Activated CD4-positive, alpha-beta T cell treated with anti-CD3 and anti-CD28 coated beads, Interleukin-2, amount 50 U/mL, for 48 hours (primary cell): ENCODE measurements around the gene SCP2D1.
"Not testable (repeated sequence)": the region's sequence is repeated elsewhere in the genome, so short reads cannot be mapped to it uniquely, and the experiment has no call there.

Experiments
- DNase-seq, 2 experiments: peaks; one replicate each; pipeline ENCODE4 v3.0.0-alpha.2; 2020

The SCP2D1 gene

GRCh38 chr20:18813483-18813882 lies at the start of gene SCP2D1:
SCP2D1 (plus strand) TSS chr20:18813783; CDS start chr20:18813816, 33 bp downstream.
- DNase-seq: no peak

- no peak for DNase-seq
Measured at GRCh38 chr20:18767676-18768075, 45.9 kb upstream of the SCP2D1 start.

- DNase-seq: no peak
Measured at GRCh38 chr20:18773566-18773965, 40.0 kb upstream of the SCP2D1 start.

- no peak for DNase-seq
Measured at GRCh38 chr20:18774207-18774606, 39.4 kb upstream of the SCP2D1 start.

- DNase-seq: no peak
Measured at GRCh38 chr20:18775633-18776032, 38.0 kb upstream of the SCP2D1 start.

- no peak for DNase-seq
Measured at GRCh38 chr20:18778690-18779392, 34.7 kb upstream of the SCP2D1 start.

- no peak for DNase-seq
Measured at GRCh38 chr20:18780385-18781130, 33.0 kb upstream of the SCP2D1 start.

GRCh38 chr20:18781509-18781908 lies 32.1 kb upstream of the SCP2D1 start:
- DNase-seq: no peak

GRCh38 chr20:18783385-18783959 lies 30.1 kb upstream of the SCP2D1 start:
- no peak for DNase-seq

- not testable (repeated sequence) for DNase-seq
Measured at GRCh38 chr20:18787046-18787445, 26.5 kb upstream of the SCP2D1 start.

- DNase-seq: no peak
Measured at GRCh38 chr20:18788021-18788420, 25.6 kb upstream of the SCP2D1 start.

- DNase-seq: no peak
Measured at GRCh38 chr20:18790787-18791186, 22.8 kb upstream of the SCP2D1 start.

- peak; percentile 81 to 87 for DNase-seq
Measured at GRCh38 chr20:18793625-18794427, 19.8 kb upstream of the SCP2D1 start.

GRCh38 chr20:18794428-18794787 lies 19.2 kb upstream of the SCP2D1 start:
- DNase-seq: no peak

- no peak for DNase-seq
Measured at GRCh38 chr20:18795366-18795765, 18.2 kb upstream of the SCP2D1 start.

GRCh38 chr20:18796282-18796833 lies 17.2 kb upstream of the SCP2D1 start:
- no peak for DNase-seq

- no peak for DNase-seq
Measured at GRCh38 chr20:18801516-18801915, 12.1 kb upstream of the SCP2D1 start.

GRCh38 chr20:18802012-18802634 lies 11.5 kb upstream of the SCP2D1 start:
- DNase-seq: no peak

GRCh38 chr20:18805881-18806280 lies 7.7 kb upstream of the SCP2D1 start:
- DNase-seq: no peak

- DNase-seq: no peak
Measured at GRCh38 chr20:18808712-18809111, 4.9 kb upstream of the SCP2D1 start.

- DNase-seq: no peak
Measured at GRCh38 chr20:18811186-18811585, 2.4 kb upstream of the SCP2D1 start.

GRCh38 chr20:18811904-18812303 lies 1.7 kb upstream of the SCP2D1 start:
- no peak for DNase-seq
